Nephron progenitor cell (in vitro differentiated cells): Measurements from ENCODE around the gene TLL2.

ENCODE experiments used
- DNase-seq: peaks from one replicate; pipeline ENCODE4 v3.0.0; 2021
- H3K27ac Mint-ChIP-seq: 2 replicates; pipeline ENCODE4 v1.8.0; 2021; ENCODE audit warnings: mild to moderate bottlenecking, moderate library complexity, mixed read lengths
- H3K27me3 Mint-ChIP-seq: 2 replicates; pipeline ENCODE4 v1.8.0; 2021; ENCODE audit warnings: mild to moderate bottlenecking, low read depth, mixed read lengths; ENCODE audit not compliant: poor library complexity
- H3K36me3 Mint-ChIP-seq: 2 replicates; pipeline ENCODE4 v1.8.0; 2021; ENCODE audit warnings: low read depth, mixed read lengths
- H3K4me1 Mint-ChIP-seq: 2 replicates; pipeline ENCODE4 v1.8.0; 2021; ENCODE audit warnings: mixed read lengths
- H3K4me3 Mint-ChIP-seq: 2 replicates; pipeline ENCODE4 v1.8.0; 2021; ENCODE audit warnings: mild to moderate bottlenecking, moderate library complexity, mixed read lengths
- H3K9me3 Mint-ChIP-seq: 2 replicates; pipeline ENCODE4 v1.8.0; 2021; ENCODE audit warnings: mild to moderate bottlenecking, moderate library complexity, mixed read lengths
- CTCF ChIP-seq: fragments of 200-600 bp; sonication (generic); IDR thresholded peaks from 2 replicates; pipeline ENCODE4 v1.5.0; 2021; ENCODE audit warnings: antibody characterized with exemption

The TLL2 gene

GRCh38 chr10:96390460-96390864, 123.3 kb downstream of the TLL2 start:
- Mint-ChIP-seq H3K27ac (no peak overlapping the region), H3K36me3 (no peaks in the 10 kb centered on the region), H3K4me3 (no peak overlapping the region), H3K9me3 (no peaks in the 10 kb centered on the region), H3K4me1 (no peaks in the 10 kb centered on the region), H3K27me3 (peaks cover 23% of the 10 kb centered on the region)
- TF ChIP-seq CTCF, result no peak
- DNase-seq, result no peak

GRCh38 chr10:96389785-96390184, 123.9 kb downstream of the TLL2 start:
- H3K9me3 Mint-ChIP-seq, result no peaks in the 10 kb centered on the region
- no peak for TF ChIP-seq CTCF

DNA sequence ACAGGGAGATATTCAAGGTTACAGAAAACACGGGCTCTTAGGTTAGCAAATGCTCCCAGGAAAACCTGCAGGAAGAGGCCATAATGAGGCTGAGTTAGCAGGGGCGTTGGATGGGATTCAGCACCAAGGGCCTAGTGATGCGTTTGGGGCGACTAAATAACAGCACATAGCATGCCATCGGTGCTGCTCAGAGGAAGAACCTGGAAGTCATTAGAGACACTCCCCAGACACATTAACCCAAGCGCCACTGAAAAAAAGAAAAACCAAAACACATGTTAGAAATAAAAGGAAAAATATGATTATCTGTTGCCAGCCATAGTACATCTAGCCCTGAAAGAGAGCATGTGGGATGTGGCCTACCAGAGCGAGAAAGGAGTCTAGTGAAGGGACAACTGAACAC, 126.1 kb downstream of the TLL2 start:
- no peak overlapping the region for H3K4me3 Mint-ChIP-seq
- no peaks in the 10 kb centered on the region for H3K4me1 Mint-ChIP-seq
- no peak for TF ChIP-seq CTCF
- no peaks in the 10 kb centered on the region for H3K36me3 Mint-ChIP-seq
- no peak for DNase-seq
- H3K27ac Mint-ChIP-seq, result no peak overlapping the region
- no peaks in the 10 kb centered on the region for H3K9me3 Mint-ChIP-seq
- peaks cover 20% of the 10 kb centered on the region for H3K27me3 Mint-ChIP-seq

More at GRCh38 chr10:96389785-96390184, 123.9 kb downstream of the TLL2 start:
- Mint-ChIP-seq H3K4me3 (no peak overlapping the region), H3K27me3 (peaks cover 19% of the 10 kb centered on the region), H3K4me1 (no peaks in the 10 kb centered on the region), H3K36me3 (no peaks in the 10 kb centered on the region), H3K27ac (no peak overlapping the region)
- DNase-seq, result no peak

GRCh38 chr10:96387161-96387560, 126.6 kb downstream of the TLL2 start:
- no peak for TF ChIP-seq CTCF
- no peaks in the 10 kb centered on the region for H3K36me3 Mint-ChIP-seq
- H3K27ac Mint-ChIP-seq, result no peak overlapping the region
- H3K9me3 Mint-ChIP-seq, result no peaks in the 10 kb centered on the region
- H3K27me3 Mint-ChIP-seq, result peaks cover 20% of the 10 kb centered on the region
- no peak overlapping the region for H3K4me3 Mint-ChIP-seq
- no peak for DNase-seq
- H3K4me1 Mint-ChIP-seq, result no peaks in the 10 kb centered on the region

DNA sequence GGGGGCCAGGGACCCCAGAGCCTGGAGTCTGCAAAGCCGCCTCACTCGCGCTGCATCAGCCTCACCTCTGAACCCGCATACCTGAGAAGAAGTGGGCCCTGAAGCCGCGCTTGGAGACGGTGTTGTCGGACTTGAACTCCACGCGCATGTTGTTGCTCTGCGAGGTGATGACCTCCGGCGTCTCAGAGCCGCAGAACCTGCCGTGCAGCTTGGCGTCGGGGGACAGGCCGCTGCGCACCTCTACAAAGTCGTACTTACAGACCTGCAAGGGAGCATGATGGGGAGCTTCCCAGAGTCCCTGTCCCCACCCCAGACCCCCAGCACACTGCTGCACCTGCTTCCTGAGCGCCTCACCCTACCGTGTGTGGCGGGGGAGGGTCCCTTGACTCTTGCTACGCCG, 129.2 kb downstream of the TLL2 start:
- no peaks in the 10 kb centered on the region for H3K36me3 Mint-ChIP-seq
- H3K4me1 Mint-ChIP-seq, result no peaks in the 10 kb centered on the region
- peaks cover 19% of the 10 kb centered on the region for H3K27me3 Mint-ChIP-seq
- no peak for TF ChIP-seq CTCF
- no peak overlapping the region for H3K27ac Mint-ChIP-seq
- no peak overlapping the region for H3K4me3 Mint-ChIP-seq
- DNase-seq, result no peak
- H3K9me3 Mint-ChIP-seq, result no peaks in the 10 kb centered on the region

- Mint-ChIP-seq H3K27ac (no peak overlapping the region), H3K4me1 (peaks cover under 1% of the 10 kb centered on the region)
Measured at GRCh38 chr10:96380821-96381220, 132.9 kb downstream of the TLL2 start.

More at GRCh38 chr10:96380821-96381220, 132.9 kb downstream of the TLL2 start:
- Mint-ChIP-seq H3K36me3 (no peaks in the 10 kb centered on the region), H3K9me3 (no peaks in the 10 kb centered on the region), H3K27me3 (peaks cover 4% of the 10 kb centered on the region), H3K4me3 (no peak overlapping the region)
- no peak for TF ChIP-seq CTCF
- DNase-seq, result no peak
